ENCODE data around the gene HIP1.
"Not testable (repeated sequence)": the region's sequence is repeated elsewhere in the genome, so short reads cannot be mapped to it uniquely, and the experiment has no call there.

- not testable (repeated sequence) for TF ChIP-seq CTCF, POLR2A (IDR thresholded peaks at IDR 0.05)
These were observed 23.1 kb upstream of the HIP1 start for GRCh38 chr7:75761801-75762200.

Data from Peyer's patch (tissue), 4 donors.